CD4-positive, alpha-beta T cell treated with Interleukin-10 for 1 hour (primary cell): ENCODE results near the gene PITPNM3.
A peak's percentile ranks its signal among the peaks of the same experiment; 100 is the strongest.
"Not testable (repeated sequence)": the region's sequence is repeated elsewhere in the genome, so short reads cannot be mapped to it uniquely, and the experiment has no call there.

Experiments used
- DNase-seq: peaks from one replicate; pipeline ENCODE4 v3.0.0-alpha.2; 2020

The PITPNM3 gene

DNA sequence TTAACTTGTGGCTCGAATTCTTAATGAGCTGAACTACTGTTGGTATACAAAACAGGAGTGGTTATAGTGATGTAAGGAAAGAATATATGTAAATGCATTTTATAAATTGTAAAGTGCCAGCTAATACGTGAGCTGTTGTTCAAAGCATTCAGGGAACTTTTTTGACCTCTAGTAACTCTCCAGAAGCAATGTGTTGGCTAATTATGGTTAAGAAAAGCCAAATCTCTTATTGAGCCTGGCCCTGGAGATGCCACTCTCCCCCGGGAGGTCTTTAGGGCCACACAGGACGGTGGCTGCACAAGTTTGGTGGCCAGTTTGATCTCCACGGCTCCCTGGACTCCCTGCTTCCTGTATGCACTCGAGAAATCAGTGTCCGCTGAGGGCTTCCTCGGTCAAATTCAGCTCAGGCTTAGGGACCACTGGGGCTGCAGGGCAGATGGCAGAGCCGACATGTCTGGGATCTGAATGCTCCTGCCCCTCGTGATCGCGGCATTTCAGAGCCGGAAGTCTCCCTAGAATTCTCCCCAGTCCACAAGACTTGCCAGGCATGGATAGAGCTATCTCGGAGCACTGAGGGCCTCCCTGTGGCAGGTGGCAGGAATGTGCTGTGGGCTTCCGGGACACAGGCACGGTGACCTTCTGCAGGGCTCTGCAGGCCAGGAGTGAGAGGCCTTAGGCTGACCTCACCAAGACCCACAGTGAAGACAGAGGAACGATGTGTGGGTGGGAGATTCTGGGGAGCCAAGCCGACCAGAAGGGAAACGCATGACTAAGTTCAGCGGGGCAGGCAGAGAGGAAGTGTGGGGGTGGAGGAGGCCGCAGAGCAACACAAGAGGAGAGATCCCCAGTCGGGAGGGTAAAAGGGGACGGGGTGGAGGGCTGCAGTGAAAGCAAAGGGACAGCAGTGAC lies 18.6 kb upstream of the PITPNM3 start:
- DNase-seq = peak; percentile 4

DNA sequence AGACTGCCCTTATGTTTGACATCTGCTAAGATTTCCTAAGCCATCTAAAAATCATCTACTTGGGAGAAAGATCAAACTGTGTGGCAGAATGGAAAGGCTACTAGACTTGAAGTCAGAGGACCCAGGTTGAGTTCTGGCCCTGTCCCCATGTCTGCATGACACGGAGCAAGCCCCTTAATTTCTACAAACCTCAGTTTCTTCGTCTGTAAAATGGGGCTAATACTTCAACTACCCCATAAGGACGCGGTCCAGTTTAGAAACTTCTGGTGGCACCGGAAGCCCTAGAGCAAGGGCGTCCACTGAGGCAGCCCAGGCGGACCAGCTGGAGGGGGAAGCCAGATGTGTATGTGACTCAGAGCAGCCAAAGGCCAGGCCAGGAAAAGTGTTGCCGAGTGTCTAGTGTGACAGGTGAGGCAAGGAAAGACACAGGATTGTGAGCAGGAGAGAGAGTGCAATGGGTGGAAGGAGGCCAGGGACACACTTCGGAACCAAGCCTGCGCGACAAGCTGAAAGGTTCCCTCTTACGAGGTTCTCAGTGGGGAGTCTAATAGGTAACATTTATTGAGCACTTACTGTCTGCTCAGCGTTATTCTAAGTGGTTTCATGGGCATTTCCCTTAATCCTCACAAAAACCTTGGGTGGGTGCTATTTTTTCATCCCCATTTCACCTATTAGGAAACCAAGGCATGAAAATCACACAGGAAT lies 17.8 kb upstream of the PITPNM3 start:
- no peak for DNase-seq

DNA sequence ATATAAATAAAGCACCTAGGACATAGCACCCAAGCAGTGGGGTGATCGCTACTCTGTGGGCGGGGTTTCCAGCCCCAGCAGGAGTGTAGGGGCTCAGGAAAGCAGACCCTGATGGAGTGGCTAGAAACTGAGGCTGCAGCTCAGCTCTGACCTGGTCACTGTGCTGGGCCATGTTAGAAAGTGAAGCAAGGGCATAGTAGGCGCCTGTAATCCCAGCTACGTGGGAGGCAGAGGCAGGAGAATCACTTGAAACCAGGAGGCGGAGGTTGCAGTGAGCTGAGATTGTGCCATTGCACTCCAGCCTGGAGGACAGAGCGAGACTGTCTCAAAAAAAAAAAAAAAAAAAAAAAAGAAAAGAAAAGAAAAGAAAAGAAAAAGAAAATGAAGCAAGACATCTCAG lies 17.1 kb upstream of the PITPNM3 start:
- not testable (repeated sequence) for DNase-seq

DNA sequence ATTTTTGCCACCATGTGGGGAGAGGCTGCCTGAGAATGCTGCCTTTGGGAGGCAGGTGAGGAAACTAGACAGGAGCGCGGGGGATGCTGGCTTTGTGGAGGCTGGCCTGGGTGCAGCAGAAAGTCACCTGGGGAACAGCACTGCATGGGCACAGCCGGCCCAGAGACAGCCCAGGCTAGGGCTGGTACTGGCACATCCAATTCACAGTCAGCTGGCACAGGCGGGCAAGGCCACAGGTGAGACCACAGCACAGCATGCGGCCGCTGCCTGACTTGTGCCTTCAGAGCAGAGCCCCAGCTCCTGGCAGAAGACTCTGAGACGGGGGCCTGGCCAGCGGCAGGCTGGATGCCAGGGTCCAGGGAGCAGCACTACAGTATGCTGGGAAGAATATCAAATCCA lies 16.6 kb upstream of the PITPNM3 start:
- no peak for DNase-seq

DNA sequence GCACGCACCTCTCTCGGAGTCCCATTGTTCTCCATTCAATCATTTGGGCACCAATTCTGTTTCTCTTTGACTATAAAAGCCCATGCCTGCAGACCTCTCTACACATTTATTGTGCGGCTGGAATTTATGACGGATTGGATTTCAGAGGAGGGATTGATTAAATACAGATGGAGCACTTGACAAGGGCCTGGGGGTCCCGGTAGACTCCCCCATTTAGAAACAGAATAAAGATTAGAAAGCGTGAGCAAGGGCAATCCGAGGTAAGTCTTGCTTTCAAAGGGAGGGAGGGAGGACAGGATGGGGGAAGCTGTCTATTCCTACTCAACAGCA lies 15.1 kb upstream of the PITPNM3 start:
- no peak for DNase-seq

DNA sequence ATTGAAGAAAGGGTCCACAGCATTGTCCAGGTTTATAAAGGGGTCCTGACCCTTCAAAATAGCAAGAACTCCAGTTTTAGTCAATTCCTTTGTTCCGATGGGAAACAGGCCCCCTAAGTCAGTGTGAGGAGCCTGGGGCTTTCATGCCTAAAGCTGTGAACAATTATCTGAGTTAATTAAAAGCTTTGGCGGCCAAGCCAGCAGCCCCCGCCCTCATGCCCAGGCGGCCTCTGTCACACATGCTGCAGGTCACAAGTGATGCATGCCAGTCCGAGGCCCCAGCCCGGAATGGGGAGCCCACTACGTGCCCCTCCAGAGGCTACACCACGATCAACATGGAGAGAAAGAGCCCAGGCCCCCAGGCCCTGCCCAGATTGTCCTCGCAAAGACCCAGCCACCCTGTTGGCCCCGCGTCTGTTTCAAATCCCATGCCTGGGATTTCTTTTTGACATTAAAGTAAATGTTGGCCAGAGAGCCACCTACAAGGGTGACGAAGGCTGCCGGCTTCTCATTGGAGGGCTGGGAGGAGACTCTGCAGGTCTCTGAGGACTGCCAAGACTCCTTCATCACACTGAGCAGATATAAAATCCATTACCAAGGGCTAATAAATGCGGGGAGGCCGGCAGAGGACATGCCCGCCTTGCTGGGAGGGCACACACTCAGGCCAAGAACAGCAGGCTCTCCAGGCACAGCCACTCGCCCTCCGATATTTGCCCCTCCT lies 14.5 kb upstream of the PITPNM3 start:
- DNase-seq = no peak

DNA sequence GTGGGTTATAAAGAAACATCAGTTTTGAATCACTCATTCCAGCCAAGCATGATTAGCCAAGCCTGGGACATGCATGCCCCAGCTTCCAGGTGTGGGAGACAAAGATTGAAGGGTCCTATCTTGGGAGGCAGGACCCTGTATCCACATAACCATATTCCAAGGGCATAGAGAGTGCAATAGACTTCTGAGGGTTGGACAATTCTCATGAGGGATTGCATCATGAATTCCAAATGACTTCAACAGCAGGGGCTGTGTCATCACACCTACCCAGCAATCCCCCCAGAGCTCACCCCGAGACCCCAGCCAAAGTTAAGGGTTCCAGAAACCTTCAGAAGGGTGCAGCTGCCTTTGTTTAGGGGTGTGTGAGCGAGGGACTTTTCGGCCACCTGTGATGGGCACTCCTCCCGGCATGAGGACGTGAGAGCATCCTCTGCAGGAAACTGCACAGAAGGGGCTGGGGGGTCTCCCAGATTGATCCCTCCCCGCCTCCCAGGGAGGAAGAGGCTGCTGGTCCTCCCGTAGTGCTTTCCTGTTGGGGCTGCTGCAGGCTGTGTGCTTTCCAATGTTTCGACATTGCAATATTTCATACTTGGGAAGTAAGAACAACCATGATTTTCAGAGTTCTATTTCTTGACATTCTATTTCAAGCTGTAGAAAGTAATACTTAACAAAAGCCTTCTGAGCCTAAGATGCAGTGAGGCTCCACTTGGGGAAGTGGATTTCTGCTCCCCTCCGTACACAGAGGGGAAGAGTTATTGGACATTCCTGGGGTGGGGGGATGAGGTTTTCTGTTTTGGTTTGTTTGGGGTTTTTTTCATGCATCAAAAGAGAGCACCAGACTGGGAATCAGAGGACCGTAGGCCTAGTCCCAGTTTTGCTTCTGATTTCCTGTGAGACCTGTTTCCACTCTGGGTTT lies 13.3 kb upstream of the PITPNM3 start:
- DNase-seq = no peak

DNA sequence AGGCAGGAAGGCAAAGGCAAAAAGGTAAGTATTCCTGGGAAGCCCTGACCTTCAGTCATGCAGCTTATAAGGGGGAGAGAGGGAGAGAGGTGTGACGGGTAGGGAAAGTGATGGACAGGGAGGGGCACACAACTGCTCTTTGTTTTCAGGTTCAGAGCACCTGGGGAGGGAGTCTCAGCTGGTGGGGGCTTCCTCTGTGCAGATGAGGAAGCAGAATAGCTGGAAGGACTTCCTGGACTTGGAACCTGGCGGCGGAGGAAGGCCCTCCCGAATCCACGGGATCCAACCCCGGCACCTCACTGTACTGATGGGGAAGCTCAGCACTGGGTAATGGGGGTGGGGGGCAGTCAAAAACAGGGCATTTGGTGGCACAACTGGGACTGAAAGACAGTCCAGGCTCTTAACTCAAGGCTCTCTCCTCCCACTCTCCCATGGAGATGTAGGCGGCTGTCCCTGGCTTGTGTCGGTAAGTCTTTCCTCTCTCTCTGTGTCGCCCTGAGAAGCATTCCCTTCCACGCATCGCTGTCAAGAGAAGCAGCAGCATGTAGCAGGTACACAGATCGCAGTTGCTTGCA lies 11.9 kb upstream of the PITPNM3 start:
- no peak for DNase-seq

DNA sequence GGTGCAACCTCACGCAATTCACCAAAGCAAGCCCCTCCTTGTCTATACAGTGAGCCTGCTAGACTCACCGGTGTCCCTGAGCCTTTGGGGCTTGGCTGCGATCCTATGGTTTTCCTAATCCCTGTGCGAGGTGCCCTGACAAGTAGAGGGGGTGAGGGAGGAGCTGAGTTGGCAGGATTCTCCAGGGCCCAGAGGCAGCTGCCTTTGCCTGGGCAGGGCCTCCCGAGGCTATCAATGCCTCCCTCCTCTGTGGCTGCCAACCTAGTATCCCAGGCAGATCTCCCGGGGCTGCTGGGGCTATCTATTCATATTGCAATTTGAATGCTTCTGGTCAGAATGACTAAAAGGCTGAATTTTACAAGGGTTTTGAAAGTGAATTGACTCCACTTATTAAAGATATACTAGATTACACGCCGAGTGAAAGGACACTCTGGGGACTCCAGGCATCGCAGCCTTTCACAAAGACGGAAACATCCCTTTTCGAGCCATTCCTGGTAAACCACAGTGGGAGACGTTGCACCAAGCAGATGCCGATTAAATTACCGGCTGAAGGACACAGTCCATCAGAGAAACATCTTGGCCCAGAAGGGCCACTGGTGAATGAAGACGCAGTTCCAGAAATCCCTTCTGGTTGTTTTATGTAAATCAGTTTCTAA lies 11.3 kb upstream of the PITPNM3 start:
- DNase-seq = no peak

DNA sequence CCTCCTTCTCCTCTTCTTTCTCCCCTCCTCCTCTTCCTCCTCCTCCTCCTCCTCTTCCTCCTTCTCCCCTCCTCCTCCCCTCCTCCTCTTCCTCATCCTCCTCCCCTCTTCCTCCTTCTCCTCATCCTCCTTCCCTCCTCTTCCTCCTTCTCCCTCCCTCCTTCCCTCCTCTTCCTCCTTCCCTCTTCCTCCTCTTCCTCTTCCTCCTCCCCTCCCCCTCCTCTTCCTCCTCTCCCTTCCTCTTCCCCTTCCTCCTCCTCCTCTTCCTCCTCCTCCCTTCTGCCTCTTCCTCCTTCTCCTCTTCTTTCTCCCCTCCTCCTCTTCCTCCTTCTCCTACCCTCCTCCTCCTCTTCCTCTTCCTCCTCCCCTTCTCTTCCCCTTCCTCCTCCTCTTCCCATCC lies 5.1 kb upstream of the PITPNM3 start:
- no peak for DNase-seq

DNA sequence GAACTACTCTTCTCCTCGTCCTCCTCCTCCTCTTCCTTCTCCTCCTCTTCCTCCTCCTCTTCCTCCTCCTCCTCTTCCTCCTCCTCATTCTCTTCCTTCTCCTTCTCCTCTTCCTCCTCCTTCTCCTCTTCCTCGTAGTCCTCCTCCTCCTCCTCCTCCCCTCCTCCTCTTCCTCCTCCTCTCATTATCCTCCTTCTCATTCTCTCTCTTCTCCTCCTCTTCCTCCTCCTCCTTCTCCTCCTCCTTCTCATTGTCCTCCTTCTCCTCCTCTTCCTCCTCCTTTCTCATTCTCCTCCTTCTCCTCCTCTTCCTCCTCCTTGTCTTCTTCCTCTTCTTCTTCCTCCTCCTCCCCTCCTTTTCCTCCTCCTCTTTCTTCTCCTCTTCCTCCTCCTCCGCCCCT lies 4.1 kb upstream of the PITPNM3 start:
- DNase-seq = no peak

DNA sequence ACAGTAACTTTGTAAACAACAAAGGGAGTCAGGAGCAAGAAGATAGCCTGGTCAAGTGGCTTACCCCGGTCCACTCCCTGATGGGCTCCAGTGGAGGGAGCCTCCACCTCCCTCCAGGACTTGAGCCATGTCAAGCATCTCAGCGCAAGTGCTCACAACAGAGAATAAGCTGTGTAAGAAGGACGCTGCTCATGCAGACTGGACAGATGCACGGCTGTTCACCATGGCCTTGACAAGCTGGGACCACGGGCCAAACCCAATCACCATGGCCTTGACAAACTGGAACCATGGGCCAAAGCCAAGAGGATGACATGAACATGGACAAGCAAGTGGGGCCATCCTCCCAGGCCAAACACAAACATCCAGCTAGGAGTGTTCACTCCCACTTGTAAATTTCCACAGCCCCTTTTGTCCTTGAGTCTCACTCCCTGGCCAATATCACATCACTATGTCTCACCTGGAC lies 3.4 kb upstream of the PITPNM3 start:
- DNase-seq = no peak

DNA sequence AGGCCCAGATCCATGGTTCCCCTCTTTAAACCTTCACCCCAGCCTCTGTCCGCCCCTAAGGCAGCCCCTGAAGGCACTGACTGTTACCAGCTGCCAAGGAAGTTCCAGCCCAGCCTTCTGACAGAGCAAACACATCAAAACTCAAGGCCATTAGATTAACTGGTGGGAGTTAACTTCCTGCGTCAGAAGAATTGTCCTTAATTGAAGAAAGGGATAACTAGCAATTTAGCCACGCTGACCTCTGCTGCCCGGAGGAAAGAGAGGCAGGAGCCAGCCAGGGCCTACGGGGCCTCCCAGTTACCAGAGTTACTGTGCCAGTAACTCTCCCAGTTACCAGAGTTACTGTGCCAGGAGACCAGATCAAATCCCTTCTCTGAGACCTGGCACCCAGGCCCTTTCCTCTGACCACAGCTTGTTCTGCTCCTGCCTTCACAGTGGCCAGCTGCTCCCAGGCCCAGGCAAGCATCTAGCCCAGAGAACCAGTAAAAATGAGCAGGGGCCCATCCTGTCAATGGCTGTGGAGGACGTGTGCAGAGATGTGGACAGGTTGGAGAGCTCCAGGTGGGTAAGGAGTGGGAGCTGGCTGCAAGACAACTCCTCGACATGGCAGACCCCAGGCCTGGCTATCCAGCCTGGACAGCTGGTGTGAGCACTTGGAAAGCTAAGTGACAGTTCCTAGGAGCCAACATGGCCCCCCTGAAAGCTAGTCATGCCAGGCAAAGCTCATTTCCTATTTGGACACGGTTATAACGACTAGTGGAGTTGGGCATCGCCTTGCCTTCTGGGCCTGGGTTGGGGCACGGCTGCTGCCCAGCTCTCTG lies 2.8 kb upstream of the PITPNM3 start:
- DNase-seq = no peak

DNA sequence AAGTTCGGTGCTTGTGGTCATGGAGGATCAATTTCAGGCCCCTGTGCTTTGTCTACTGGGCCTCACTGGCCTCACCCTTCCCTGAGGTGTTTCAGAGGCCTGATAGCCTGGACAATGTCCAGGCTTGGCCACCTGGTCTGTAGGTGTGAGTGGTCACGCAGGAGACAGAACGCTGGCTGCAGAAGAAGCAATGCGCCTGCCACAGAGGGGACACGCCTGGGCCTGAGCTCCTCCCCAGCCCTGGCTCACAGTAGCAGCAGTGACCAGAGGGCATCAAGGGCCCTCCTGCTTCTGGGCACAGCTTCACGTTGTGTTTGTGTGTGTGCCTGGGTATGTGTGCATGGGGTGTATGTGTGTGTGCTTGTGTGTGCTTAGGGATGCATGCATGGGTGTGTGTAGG lies 1.9 kb upstream of the PITPNM3 start:
- DNase-seq = no peak

DNA sequence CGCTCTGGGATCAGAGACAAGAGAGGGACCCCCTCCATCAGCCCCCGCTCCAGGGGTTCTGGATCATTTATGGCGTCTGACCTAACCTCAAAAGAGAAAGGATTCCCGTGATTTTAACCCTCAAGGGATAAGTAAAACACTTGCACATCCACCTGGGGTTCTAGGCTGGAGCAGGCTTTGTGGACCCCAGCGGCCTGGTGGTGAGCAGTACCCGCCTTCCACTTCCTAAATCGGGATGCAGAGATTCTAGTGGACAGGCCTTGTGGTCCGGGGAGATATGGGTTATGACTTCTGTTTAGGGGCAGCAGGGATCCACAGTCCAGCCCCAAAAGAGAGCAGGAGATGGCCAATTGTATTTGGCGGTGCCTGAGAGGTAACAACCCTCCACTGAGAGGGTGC lies 684 bp upstream of the PITPNM3 start:
- no peak for DNase-seq

DNA sequence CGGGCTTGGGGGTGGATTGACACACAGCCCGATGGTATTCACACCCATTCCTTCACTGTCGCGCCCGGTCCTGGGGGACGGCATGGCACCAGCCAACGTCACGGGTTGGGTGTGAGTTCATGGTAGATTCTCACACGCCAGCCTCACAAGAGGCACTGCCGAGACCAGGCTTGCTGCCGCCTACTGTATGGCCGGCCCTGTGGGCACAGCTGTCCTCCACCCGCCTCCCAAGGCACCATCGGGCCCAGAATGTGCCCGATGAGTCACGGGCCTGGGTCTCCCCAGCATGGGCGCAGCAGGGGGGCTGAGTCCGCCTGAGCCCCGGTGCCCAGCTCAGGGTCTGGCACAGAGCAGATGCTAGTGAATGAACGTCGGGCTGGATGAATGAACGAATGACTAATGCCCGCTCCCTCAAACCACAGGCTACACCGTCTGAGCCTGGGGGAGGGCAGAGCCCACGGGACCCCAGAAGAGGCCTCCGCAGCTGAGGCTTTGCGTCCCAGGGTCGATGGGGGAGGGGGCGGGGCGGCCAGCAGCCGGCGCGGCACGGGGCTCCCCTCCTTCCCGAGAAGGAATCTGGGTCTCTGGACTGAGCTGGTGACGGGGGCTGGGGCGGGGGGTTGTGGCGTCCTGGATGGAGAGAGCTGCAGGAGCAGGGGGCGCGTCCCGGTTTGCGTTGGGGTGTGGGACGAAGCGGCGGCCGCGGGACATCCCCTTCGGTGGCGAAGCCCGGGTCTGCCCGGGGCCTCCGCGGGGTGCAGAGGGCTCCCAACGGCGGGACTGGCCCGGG lies 829 bp downstream of the PITPNM3 start:
- no peak for DNase-seq

DNA sequence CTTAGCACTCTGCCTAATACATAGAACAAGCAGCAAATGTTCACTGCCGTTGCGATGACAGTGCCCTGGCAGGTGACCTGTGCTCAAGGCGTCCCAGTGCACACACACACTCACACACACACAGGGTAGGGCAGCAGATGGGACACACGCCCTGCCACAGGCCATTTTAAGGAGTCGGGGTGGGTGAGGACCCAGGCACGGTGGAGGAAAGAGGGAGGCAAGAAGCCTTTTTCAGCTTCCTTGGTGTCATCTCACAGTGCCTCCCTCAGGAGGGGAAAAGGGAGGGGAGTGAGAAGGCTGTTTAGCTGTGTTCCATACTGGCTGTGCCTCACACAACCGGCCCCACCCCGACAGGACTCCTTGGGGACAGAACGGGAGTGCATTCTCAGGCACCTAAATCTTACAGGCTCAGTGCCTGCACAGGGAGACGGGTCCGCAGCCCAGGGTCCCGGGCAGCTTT lies 1.5 kb downstream of the PITPNM3 start:
- no peak for DNase-seq

DNA sequence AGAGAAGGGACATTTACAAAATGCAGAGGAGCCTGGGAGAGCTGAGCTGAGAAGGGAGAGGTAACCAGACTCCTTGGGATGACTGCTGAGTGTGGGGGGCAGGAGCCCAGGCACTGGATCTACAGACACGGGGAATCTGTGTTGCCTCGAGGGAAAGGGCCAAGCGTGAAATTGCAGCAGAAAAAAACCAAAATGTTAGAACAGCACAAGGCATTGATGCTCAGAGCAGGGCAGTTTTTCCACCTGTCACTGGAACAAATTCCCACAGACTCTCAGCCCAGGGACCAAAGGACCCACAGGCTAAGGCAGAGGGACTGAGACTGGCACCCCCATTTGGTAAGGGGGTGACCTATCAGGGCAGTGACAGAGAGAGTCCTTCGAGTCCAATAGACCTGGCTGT lies 2.0 kb downstream of the PITPNM3 start:
- DNase-seq = no peak

DNA sequence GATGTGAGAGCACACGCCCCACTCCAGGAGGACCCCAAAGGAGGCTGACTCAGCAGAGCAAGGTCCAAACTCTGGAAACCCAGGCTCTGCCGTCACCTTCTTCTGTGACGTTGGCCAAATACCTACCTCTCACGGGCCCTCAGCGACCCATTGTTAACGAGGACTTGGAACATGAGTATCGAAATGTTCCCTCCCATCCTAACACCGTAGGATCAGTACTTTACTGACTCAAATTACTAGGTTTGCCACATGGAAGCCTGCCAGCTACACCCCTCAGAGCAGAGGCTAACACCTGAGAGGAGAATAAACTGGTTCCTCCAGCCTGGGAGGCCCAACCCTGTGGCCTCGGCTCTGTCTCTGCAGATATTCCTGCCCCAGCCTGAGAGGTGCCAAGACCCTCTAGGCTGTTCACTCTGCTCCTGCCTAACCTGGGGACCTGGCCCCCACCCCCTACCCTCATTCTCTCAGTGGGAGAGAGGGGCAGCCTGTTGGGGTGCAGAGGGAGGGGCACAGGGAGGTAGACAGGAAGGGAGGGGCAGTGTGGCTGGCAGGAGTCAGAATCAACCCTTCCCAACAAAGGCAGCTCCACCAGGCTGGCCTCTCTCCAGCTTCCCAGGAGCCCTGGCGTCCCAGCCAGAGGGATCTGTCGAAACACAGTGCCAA lies 4.4 kb downstream of the PITPNM3 start:
- DNase-seq = no peak
